Activated T-cell treated with anti-CD3 and anti-CD28 coated beads, Interleukin-2, amount 50 U/mL, for 1 hour (primary cell): ENCODE measurements around the gene SAMD9L.
"Not testable (repeated sequence)": the region's sequence is repeated elsewhere in the genome, so short reads cannot be mapped to it uniquely, and the experiment has no call there.

Source experiments
- DNase-seq: peaks from one replicate; pipeline ENCODE4 v3.0.0-alpha.2; 2020

Gene SAMD9L

GRCh38 chr7:93145354-93145753, 2.8 kb downstream of the SAMD9L start:
- no peak for DNase-seq

- DNase-seq, result no peak
These were observed 6.1 kb downstream of the SAMD9L start for GRCh38 chr7:93142127-93142526.

DNA sequence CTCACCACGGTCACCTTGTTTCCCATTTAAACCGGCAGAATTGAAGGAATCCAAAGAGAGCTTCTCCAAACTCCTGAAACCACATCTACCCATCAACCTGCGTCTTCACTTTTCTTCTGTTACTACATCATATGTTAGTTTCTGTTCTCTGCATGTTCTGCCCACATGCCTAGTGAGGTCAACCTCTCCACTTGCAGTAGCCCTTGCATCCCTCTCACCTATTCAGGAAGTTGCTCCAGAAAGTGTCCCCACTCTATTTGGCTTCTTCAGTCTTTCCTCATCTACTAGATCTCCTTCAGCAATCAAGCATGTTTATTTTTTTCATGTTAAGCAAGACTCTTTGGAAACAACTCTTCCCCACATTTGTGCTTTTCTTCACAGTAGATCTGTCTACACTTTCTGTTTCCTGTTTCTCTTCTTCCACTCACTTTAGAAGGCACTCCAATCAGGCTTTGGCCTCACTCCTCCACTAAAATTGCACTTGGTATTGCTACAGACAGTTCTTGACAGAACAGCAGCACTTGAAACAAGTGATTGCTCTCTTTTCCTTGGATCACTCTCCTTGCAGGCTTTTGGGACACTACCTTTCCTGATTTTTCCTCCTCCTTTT, 7.5 kb downstream of the SAMD9L start:
- no peak for DNase-seq

- DNase-seq, result no peak
These were observed 9.6 kb downstream of the SAMD9L start for GRCh38 chr7:93138576-93138975.

- no peak for DNase-seq
These were observed 15.2 kb downstream of the SAMD9L start for GRCh38 chr7:93133005-93133404.

- DNase-seq, result no peak
These were observed 16.0 kb downstream of the SAMD9L start for GRCh38 chr7:93132216-93132615.

DNA sequence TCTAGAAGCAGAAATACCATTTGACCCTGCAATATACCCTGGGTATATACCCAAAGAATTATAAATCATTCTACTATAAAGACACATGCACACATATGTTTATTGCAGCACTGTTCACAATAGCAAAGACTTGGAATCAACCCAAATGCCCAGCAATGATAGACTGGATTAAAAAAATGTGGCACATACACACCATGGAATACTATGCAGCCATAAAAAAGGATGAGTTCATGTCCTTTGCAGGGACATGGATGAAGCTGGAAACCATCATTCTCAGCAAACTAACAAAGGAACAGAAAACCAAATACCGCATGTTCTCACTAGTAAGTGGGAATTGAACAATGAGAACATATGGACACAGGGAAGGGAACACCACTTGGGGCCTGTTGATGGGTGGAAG, 21.2 kb downstream of the SAMD9L start:
- not testable (repeated sequence) for DNase-seq

DNA sequence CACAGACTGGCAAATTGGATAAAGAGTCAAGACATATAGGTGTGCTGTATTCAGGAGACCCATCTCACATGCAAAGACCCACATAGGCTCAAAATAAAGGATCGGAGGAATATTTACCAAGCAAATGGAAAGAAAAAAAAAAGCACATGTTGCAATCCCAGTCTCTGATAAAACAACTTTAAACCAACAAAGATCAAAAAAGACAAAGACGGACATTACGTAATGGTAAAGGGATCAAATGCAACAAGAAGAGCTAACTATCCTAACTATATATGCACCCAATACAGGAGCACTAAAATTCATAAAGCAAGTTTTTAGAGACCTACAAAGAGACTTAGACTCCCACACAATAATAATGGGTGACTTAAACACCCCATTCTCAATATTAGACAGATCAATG, 24.7 kb downstream of the SAMD9L start:
- DNase-seq, result not testable (repeated sequence)

DNA sequence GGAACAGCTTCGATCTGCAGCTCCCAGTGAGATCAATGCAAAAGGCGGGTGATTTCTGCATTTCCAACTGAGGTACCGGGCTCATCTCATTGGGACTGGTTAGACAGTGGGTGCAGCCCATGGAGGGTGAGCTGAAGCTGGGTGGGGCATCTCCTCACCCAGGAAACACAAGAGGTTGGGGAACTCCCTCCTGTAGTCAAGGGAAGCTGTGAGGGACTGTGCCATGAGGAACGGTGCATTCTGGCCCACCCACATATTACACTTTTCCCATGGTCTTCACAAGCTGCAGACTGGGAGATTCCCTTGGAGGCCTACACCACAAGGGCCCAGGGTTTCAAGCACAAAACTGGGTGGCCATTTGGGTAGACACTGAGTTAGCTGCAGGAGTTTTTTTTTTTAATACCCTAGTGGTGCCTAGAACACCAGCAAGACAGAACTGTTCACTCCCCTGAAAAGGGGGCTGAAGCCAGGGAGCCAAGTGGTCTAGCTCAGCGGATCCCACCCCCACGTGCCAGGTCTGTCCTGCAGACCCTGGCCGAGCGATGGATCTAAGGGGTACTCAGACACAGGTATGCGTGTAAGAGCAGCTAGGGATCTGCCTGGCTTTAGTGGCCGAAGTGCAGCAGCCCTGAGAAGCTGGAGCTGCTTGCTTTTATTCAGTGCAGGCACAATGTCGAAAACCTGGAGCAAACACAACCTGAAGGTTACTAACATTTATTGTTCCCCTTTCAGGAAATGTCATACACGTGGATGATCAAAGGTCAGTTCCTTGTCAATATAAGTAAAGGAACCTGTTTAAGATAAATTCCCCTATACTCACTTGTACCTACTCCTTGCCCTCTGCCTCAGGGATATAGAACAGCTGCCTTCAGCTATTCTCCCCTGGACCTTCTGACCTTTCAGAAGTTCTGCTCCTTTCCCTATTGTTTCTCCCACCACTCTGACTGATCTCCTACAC, 27.3 kb downstream of the SAMD9L start:
- DNase-seq, result no peak

- no peak for DNase-seq
These were observed 28.8 kb downstream of the SAMD9L start for GRCh38 chr7:93119191-93119905.

GRCh38 chr7:93117852-93118530, 30.2 kb downstream of the SAMD9L start, which contains the start of gene SAMD9:
Gene SAMD9, minus strand, starts transcription at chr7:93117979. Its CDS starts 11,882 bp downstream, at chr7:93106097.
- DNase-seq, result no peak

DNA sequence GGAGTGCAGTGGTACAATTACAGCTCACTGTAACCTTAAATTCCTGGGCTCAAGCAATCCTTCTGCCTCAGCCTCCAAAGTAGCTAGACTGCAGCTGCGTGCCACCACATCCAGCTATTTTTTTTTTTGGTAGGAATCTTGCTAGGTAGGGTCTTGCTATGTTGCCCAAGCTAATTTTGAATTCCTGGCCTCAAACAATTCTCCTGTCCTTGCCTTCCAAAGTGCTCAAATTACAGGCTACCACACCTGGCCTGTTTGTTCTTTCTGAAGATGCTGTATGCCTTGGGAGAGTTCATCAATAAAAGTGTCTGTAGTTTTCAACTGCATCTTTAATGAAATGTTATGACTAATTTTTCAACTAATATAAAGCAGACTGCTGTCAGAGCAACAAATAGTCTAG, 30.9 kb downstream of the SAMD9L start:
- DNase-seq, result no peak

- DNase-seq, result no peak
These were observed 32.4 kb downstream of the SAMD9L start for GRCh38 chr7:93115796-93116195.

GRCh38 chr7:93108003-93108402, 40.2 kb downstream of the SAMD9L start:
- DNase-seq, result no peak

GRCh38 chr7:93097388-93097787, 50.8 kb downstream of the SAMD9L start:
- DNase-seq, result no peak

GRCh38 chr7:93092757-93093370, 55.3 kb downstream of the SAMD9L start:
- no peak for DNase-seq
